Esophagus muscularis mucosa (tissue), 3 donors: ENCODE data around the gene ATP11C.

Experiments used
- POLR2A ChIP-seq: fragments of 450-650 bp; IDR thresholded peaks from one replicate; pipeline ENCODE4 v1.6.1; 2017; ENCODE audit warnings: antibody characterized with exemption, moderate library complexity, mild to moderate bottlenecking, low read depth
- POLR2AphosphoS5 ChIP-seq, 2 donors: sonication (generic); formaldehyde crosslinking; IDR thresholded peaks; one replicate each; pipeline ENCODE4 v1.6.1; 2017; ENCODE audit warnings: antibody characterized with exemption in 2 of 2
- TF ChIP-seq, protein P1 (sequence below), 3 experiments: fragments of 200-600 bp in 2 of 3; fragments of 450-650 bp in 1 of 3; sonication (generic) in 2 of 3; IDR thresholded peaks; one replicate each; pipeline ENCODE4 v1.5.1; 2017 to 2019; ENCODE audit warnings: antibody characterized with exemption in 3 of 3, mild to moderate bottlenecking in 2 of 3, moderate library complexity in 1 of 3

DNA sequence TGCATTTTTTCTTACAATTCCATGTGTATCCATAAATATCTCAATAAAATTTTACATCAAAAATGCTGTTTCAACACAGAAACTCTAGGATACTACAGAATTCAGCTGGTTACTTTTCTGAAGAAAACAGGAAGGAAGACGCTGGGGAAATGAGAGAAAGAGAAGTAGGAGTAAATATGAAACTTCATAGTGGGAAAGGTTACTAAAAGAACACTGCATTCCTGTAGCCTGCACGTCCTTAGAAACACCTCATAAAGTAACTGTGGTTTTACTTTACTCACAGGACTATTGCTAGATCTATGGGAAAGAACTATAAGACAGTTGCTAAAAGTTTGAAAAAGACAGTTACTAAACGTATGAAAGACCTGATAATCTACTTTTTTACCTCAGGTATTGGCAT lies 23.1 kb downstream of the ATP11C start:
- TF ChIP-seq, protein P1, sequence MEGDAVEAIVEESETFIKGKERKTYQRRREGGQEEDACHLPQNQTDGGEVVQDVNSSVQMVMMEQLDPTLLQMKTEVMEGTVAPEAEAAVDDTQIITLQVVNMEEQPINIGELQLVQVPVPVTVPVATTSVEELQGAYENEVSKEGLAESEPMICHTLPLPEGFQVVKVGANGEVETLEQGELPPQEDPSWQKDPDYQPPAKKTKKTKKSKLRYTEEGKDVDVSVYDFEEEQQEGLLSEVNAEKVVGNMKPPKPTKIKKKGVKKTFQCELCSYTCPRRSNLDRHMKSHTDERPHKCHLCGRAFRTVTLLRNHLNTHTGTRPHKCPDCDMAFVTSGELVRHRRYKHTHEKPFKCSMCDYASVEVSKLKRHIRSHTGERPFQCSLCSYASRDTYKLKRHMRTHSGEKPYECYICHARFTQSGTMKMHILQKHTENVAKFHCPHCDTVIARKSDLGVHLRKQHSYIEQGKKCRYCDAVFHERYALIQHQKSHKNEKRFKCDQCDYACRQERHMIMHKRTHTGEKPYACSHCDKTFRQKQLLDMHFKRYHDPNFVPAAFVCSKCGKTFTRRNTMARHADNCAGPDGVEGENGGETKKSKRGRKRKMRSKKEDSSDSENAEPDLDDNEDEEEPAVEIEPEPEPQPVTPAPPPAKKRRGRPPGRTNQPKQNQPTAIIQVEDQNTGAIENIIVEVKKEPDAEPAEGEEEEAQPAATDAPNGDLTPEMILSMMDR (IDR thresholded peaks at IDR 0.05), result no peak
- TF ChIP-seq POLR2A (no peak), POLR2AphosphoS5 (IDR thresholded peaks at IDR 0.05) (no peak)
